Measurements from ENCODE around the gene CCR7. TPM values are rescaled to one million over a fixed set of nuclear protein-coding genes. Genes with fewer than 3 reads are reported as not detected.

Gene CCR7
- total and polyA plus RNA-seq, 2 of the 13 experiments (the other 11 are each of a cell fraction or from before 2014, with no cell fraction given), result 0.04 to 0.53 TPM

GRCh38 chr17:40560592-40561293, 4.5 kb downstream of the CCR7 start (continued):
- TF ChIP-seq ZNF274 (CRISPR knock-in tag; IDR thresholded peaks at IDR 0.05) (no peak; the same call in 1 of the 2 replicates), CBX1 (IDR thresholded peaks at IDR 0.05; ENCODE audit: low read depth) (no peak), U2AF1 (optimal IDR thresholded peaks at IDR 0.05; ENCODE audit: low read depth, low read length) (no peak), HOXA7 (CRISPR knock-in tag; IDR thresholded peaks at IDR 0.05) (no peak), HNRNPK (IDR thresholded peaks at IDR 0.05; ENCODE audit: low read depth, low read length, poor library complexity, severe bottlenecking) (no peak), MXD1 (CRISPR knock-in tag; IDR thresholded peaks at IDR 0.05) (no peak), ARNTL (CRISPR knock-in tag; IDR thresholded peaks at IDR 0.05) (no peak), ZNF350 (CRISPR knock-in tag; IDR thresholded peaks at IDR 0.05; ENCODE audit: borderline replicate concordance, low read depth) (no peak), TIGD3 (CRISPR knock-in tag; IDR thresholded peaks at IDR 0.05; ENCODE audit: borderline replicate concordance) (no peak; the same call in 1 of the 2 replicates), KDM3A (CRISPR knock-in tag; IDR thresholded peaks at IDR 0.05; ENCODE audit: low read depth) (0 out of 2 replicates have a peak, but pooled peaks have one; percentile 2), REXO4 (CRISPR knock-in tag; IDR thresholded peaks at IDR 0.05; ENCODE audit: borderline replicate concordance) (no peak), ZSCAN21 (CRISPR knock-in tag; IDR thresholded peaks at IDR 0.05; ENCODE audit: borderline replicate concordance) (no peak), AHR (CRISPR knock-in tag; IDR thresholded peaks at IDR 0.05) (0 out of 2 replicates have a peak, but pooled peaks have one; percentile 14), ZNF20 (CRISPR knock-in tag; IDR thresholded peaks at IDR 0.05) (no peak), KLF9 (CRISPR knock-in tag; IDR thresholded peaks at IDR 0.05; ENCODE audit: low read depth) (no peak)
- TF ChIP-seq, protein P1, sequence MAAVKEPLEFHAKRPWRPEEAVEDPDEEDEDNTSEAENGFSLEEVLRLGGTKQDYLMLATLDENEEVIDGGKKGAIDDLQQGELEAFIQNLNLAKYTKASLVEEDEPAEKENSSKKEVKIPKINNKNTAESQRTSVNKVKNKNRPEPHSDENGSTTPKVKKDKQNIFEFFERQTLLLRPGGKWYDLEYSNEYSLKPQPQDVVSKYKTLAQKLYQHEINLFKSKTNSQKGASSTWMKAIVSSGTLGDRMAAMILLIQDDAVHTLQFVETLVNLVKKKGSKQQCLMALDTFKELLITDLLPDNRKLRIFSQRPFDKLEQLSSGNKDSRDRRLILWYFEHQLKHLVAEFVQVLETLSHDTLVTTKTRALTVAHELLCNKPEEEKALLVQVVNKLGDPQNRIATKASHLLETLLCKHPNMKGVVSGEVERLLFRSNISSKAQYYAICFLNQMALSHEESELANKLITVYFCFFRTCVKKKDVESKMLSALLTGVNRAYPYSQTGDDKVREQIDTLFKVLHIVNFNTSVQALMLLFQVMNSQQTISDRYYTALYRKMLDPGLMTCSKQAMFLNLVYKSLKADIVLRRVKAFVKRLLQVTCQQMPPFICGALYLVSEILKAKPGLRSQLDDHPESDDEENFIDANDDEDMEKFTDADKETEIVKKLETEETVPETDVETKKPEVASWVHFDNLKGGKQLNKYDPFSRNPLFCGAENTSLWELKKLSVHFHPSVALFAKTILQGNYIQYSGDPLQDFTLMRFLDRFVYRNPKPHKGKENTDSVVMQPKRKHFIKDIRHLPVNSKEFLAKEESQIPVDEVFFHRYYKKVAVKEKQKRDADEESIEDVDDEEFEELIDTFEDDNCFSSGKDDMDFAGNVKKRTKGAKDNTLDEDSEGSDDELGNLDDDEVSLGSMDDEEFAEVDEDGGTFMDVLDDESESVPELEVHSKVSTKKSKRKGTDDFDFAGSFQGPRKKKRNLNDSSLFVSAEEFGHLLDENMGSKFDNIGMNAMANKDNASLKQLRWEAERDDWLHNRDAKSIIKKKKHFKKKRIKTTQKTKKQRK (IDR thresholded peaks at IDR 0.05; ENCODE audit: low read length), result no peak
- TF ChIP-seq, protein P2, sequence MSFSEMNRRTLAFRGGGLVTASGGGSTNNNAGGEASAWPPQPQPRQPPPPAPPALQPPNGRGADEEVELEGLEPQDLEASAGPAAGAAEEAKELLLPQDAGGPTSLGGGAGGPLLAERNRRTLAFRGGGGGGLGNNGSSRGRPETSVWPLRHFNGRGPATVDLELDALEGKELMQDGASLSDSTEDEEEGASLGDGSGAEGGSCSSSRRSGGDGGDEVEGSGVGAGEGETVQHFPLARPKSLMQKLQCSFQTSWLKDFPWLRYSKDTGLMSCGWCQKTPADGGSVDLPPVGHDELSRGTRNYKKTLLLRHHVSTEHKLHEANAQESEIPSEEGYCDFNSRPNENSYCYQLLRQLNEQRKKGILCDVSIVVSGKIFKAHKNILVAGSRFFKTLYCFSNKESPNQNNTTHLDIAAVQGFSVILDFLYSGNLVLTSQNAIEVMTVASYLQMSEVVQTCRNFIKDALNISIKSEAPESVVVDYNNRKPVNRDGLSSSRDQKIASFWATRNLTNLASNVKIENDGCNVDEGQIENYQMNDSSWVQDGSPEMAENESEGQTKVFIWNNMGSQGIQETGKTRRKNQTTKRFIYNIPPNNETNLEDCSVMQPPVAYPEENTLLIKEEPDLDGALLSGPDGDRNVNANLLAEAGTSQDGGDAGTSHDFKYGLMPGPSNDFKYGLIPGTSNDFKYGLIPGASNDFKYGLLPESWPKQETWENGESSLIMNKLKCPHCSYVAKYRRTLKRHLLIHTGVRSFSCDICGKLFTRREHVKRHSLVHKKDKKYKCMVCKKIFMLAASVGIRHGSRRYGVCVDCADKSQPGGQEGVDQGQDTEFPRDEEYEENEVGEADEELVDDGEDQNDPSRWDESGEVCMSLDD (CRISPR knock-in tag; IDR thresholded peaks at IDR 0.05; ENCODE audit: borderline replicate concordance), result no peak
- TF ChIP-seq, protein P3, sequence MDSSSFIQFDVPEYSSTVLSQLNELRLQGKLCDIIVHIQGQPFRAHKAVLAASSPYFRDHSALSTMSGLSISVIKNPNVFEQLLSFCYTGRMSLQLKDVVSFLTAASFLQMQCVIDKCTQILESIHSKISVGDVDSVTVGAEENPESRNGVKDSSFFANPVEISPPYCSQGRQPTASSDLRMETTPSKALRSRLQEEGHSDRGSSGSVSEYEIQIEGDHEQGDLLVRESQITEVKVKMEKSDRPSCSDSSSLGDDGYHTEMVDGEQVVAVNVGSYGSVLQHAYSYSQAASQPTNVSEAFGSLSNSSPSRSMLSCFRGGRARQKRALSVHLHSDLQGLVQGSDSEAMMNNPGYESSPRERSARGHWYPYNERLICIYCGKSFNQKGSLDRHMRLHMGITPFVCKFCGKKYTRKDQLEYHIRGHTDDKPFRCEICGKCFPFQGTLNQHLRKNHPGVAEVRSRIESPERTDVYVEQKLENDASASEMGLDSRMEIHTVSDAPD (CRISPR knock-in tag; IDR thresholded peaks at IDR 0.05), result no peak
